Limb (tissue), 2 donors: ENCODE results near the gene PIGN.

ENCODE experiments used
- DNase-seq, 2 donors: peaks; one replicate each; pipeline ENCODE4 v3.0.0-alpha.2; 2016; ENCODE audit errors: extremely low spot score in 2 of 2

PIGN gene

DNA sequence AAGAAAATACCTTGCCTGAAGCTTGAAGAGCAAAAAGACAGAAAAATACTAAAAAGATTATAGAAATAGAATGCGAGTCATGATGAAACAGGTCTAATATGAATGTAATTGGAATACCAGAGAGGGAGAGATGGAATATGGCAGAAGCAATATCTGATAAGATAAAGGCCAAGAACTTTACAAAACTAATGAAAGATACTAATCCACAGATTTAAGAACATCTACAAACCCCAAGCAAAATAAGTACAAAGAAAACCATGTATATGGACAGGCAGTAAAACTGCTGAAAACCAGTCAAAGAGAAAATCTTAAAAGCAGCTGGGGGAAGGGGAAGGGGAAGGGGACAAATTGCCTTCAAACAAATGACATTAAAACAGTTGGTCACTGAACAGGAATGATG is 67.0 kb downstream of the PIGN start:
- DNase-seq, result no peak

- peak in 1 of 2 donors; percentile 19 for DNase-seq
These were observed 68.5 kb downstream of the PIGN start for GRCh38 chr18:62118328-62118727.

GRCh38 chr18:62109676-62110075 is 77.2 kb downstream of the PIGN start:
- DNase-seq, result no peak

GRCh38 chr18:62107881-62108280 is 79.0 kb downstream of the PIGN start:
- no peak for DNase-seq

DNA sequence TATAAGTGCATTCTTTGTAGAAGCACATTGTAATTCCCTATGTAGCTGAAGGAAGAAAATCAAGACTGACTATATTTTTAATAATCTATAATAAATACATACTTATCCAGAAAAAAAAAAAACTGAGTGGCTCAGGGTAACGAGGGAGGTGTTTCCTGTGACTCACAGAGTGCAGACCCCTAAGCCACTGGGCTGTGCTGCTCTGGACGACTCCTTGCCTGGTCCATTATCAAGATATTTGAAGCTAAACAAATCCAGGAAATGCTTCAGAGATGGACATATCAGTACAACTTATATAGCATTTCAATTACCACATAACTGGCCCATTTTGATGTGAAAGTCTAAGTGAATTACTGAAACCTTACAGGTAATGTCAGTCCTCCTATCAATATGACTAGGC is 80.6 kb downstream of the PIGN start:
- no peak for DNase-seq

- DNase-seq, result no peak
These were observed 81.5 kb downstream of the PIGN start for GRCh38 chr18:62105376-62105775.

GRCh38 chr18:62102221-62102620 is 84.6 kb downstream of the PIGN start:
- DNase-seq, result no peak

DNA sequence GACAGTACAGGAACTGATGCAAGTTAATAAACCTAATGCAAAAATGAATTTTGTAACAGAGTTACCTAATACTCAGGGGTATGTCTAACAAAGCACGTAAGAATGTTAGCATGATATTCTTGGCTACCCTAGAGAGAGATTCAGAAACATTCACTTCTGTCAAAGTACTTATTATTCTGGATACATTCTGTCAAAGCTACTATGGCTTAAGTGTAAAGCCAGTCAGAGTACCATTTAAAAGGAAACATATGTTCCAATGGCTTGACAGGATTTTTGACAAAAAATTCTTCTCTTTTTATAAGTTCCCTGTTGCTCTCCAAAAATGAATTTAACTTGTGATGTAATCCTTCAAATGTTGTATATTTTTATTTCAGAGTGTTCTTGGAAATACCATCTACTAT is 85.5 kb downstream of the PIGN start:
- DNase-seq, result peak in 1 of 2 donors; percentile 81

- DNase-seq, result no peak
These were observed 87.9 kb downstream of the PIGN start for GRCh38 chr18:62098960-62099359.

GRCh38 chr18:62097698-62098097 is 89.2 kb downstream of the PIGN start:
- no peak for DNase-seq

DNA sequence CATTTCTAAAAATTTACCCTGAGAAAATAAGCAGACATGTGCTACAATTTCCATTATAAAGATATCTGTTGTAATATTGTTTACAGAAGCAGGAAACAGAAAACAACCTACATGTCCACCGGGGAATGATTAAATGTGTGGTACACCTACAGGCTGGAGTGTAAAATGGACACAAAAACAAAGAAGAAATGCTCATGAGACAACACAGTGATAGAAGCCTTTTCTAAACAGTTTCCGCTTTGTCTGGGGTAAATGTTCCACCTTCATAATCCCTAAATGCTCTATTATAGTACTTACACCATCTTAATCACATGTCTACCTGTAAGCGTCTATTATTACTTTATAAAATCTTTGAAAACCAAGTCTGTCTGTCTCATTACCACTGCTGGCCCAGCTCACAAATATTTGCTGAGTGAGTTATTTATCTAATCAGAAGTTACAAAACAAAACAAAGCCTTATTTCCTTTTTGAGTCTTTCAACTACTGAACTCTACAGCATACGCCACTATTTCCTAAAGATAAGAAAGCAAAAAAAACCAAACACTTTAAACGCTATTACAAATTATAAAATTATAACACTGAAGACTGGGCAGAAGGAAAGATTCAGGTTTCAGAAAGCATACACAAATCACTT is 95.3 kb downstream of the PIGN start:
- DNase-seq, result no peak

GRCh38 chr18:62089174-62089573 is 97.7 kb downstream of the PIGN start:
- no peak for DNase-seq

GRCh38 chr18:62088156-62088555 is 98.7 kb downstream of the PIGN start:
- DNase-seq, result no peak

- no peak for DNase-seq
These were observed 101.1 kb downstream of the PIGN start for GRCh38 chr18:62085756-62086155.

DNA sequence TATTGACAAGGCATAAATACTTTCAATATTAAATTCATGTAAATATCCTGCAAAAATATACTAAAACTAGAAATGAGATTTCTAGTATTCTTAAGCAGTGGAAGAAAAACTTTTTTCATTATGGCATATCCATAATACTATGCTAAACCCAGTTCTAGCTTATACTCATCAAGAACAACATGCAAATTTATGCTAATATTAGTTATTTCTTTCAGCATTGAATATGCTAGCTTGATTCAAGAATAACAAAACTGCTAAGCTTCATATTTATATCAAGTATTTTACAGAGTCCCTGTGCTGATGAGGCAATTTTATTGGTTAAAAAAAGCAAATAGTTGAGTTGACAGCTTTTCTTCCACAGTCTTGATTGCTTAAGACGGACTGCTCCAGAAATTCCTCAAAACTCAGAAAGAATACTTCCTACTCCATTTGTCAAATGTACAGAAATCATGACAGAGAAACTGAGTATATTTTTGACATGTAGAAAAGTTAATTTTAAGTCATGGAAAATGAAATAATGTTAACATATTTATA is 105.0 kb downstream of the PIGN start:
- DNase-seq, result no peak

DNA sequence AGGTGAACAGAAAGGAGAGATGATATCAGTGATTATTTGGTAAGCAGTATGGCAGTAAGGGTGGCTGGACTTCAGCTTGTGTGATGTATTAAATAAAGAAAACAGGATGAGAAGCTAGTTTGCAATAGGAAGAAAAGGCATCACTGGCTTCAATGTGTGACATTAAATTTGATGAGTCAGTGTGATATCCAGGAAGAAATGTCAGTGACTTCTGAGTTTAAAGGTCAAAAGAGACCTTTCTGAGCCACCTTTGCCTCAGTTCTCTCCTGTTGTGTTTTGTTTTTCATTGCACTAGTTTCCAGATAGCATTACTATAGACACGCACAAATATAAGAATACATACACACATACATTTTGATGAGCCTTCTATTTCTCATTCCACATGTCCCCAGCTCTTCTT is 105.6 kb downstream of the PIGN start:
- DNase-seq, result no peak

DNA sequence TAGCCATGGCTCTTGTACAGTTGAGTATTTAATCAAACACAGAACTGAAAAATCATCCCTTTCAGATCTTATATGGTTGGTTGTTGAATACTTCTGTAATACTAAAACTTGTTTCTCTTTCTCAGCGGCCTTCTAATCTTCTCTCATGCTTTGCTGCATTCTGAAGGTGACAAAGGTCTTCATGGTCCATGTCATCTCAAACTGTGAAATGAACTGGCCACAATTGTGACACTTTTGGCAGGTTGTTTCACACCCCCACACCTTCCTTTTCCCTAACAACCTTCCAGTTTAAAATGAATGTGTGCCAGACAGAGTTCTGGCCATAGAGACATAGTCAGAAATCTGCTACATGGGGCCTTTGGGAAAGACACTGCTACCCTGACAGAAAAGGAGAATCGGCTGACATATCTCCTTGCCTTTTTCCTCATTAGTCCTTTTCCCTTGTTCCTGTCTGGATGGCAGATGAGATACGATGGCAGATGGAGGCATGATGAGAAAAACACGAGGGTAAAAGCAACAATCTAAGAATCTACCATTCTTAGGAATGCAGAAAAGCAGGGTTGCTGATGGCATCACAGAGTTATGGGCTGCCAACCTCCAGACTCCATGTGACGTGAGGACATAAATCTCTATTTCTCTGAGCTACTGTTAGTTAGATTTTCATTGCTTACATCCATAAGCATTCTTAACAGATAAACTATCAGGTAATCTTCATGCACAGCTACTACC is 106.5 kb downstream of the PIGN start:
- no peak for DNase-seq

DNA sequence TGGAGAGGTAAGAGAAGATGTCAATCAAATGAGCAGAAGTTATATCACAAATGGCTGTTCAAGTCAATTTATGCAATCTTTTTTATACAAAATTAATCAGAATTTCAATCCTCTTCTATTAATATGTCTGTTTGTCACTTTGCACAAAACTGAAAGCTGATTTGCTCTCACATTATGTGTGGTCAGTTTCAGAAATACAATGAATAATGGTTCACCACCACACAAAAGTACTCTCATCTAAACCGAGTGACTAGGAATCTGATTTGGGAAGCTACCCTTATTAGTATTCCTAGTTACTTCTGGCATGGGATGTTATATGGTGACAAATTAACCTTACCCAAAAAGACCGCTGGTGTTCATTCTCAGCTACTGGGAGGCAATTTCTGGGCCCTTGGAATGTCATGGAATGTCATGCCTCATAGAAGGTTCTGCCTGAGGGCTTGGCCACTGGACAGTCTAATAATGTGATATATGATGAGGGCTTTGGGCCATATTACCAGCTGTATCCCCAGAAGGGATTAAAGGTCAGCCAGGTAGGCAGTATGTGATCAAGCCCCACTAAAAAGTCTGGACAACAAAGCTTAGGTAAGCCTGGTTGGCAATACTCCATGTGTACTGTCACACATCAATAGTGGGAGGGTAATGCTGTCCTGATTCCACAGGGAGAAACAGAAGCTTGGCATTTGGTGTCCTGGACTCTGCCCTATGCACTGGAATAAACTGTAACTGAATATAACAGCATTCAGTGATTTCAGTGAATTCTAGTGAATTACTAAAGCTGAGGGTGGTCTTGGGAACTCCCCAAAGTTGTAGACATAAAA is 113.2 kb downstream of the PIGN start:
- DNase-seq, result no peak

DNA sequence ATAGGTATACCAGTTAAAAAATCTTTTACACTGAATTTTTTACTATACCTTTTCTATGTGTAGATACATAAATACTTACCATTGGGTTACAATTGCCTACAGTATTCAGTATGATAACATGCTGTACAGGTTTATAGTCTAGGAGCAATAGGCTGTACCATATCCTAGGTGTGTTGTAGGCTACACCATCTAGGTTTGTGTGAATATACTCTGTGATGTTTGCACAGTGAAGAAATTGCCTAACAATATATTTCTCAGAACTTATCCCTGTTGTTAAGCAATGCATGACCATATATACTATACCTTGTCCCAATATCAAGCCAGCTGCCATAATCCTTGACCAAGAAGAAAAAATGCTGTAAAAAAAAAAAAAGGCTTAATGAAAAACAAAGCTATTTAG is 114.5 kb downstream of the PIGN start:
- DNase-seq, result no peak

GRCh38 chr18:62071071-62071470 is 115.8 kb downstream of the PIGN start:
- no peak for DNase-seq

DNA sequence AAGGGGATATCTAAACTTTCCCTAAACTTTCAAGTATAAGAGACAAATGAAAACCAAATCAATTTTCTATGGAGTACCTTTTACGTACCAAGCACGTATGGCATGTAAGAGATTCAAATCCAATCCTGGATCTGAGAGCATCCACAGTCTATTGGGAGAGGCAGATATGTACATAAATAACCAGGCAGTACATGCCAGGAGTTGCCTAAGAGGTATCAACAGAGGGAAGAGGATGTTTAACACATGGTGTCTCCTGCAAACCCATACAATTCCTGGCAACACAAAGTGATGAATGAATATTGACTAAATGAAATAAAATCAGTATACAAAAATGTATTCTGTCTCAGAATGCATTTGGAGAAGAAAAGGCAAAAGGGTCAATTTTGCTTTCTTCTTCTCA is 116.6 kb downstream of the PIGN start:
- no peak for DNase-seq

DNA sequence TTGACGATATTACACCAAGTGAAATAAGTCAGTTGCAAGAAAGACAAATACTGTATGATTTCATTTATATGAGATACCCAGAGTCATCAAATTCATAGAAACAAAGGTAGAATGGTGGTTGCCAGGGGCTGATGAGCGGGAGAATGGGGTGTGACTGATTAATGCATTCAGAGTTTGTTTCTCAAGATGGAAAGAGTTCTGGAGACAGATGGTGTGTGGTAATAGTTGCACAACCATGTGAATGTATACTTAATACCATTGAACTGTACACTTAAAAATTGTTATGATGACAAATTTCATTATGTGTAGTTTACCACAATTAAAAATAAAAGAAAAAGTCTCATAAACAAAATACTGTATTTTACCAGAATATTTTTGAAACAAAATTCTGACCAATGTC is 117.3 kb downstream of the PIGN start:
- DNase-seq, result no peak
